ENCODE results near the gene AK8.

DNA sequence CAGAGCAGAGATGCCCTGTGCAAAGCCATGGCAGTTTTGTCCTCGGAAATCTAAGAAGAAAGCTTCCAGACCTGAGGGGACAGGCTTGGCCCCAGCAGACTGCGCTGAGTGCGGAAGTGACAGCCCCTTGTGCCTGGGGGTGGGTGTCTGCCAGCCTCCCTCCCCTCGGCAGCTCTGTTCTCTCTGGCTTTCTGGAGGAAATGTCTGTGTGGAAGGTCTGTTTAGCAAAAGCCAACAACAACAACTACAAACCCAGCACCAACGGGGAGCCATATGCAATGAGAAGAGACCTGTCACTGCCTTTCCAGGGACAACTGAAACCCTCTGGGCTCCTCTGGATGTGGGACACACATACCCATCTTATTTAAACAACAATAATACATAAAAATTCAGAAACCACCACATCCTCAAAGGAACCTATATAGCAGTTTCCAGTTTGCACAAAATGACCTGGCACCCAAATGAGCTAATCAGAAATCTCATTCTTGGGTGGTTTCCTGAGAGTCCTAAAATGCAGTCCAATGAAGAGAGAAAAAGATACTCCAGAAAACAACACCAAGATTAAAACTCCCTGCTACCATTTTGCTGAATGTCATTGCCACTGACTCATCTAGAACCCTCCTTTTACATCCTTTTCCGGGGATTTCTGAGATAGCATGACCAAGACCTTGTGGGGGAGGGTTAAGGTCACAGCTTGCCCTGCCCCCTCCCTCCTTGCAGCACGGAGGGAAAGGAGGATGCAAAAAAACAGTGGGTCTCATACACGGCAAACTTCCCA, 97.7 kb downstream of the AK8 start:
- no peak for TF ChIP-seq YY1 (IDR thresholded peaks at IDR 0.05; ENCODE audit: low read depth)
- no peak for TF ChIP-seq EP300 (IDR thresholded peaks at IDR 0.05; ENCODE audit: borderline replicate concordance)
- TF ChIP-seq RAD21 (IDR thresholded peaks at IDR 0.05; ENCODE audit: low read depth): no peak
- no peak for TF ChIP-seq CEBPB (IDR thresholded peaks at IDR 0.05)
- TF ChIP-seq CREB1 (IDR thresholded peaks at IDR 0.05; ENCODE audit: low read depth): no peak
- no peak for TF ChIP-seq NFIC (IDR thresholded peaks at IDR 0.05)
- TF ChIP-seq, protein P1, sequence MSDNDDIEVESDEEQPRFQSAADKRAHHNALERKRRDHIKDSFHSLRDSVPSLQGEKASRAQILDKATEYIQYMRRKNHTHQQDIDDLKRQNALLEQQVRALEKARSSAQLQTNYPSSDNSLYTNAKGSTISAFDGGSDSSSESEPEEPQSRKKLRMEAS (IDR thresholded peaks at IDR 0.05): no peak
- TF ChIP-seq TEAD4 (IDR thresholded peaks at IDR 0.05): no peak
- no peak for TF ChIP-seq ZBTB7A (IDR thresholded peaks at IDR 0.05; ENCODE audit: low read depth)
- TF ChIP-seq TAF1 (IDR thresholded peaks at IDR 0.05; ENCODE audit: low read depth): no peak
- no peak for TF ChIP-seq EGR1 (IDR thresholded peaks at IDR 0.05)
- no peak for TF ChIP-seq TCF12 (IDR thresholded peaks at IDR 0.05; ENCODE audit: low read depth)
- TF ChIP-seq FOXM1 (IDR thresholded peaks at IDR 0.05; ENCODE audit: borderline replicate concordance, low read depth): no peak
- TF ChIP-seq, protein P2, sequence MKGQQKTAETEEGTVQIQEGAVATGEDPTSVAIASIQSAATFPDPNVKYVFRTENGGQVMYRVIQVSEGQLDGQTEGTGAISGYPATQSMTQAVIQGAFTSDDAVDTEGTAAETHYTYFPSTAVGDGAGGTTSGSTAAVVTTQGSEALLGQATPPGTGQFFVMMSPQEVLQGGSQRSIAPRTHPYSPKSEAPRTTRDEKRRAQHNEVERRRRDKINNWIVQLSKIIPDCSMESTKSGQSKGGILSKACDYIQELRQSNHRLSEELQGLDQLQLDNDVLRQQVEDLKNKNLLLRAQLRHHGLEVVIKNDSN (IDR thresholded peaks at IDR 0.05): no peak

All from Ishikawa (cell line).